ENCODE data around the gene FBH1.

Gene FBH1

GRCh38 chr10:5895804-5896203, 5.8 kb downstream of the FBH1 start:
- POLR2A ChIA-PET, result no interaction called here
- no peak for TF ChIP-seq CTCF (IDR thresholded peaks at IDR 0.05; ENCODE audit: control extremely low read depth, extremely low read depth, low read depth, missing control alignments)
- CTCF ChIA-PET, result interaction anchor here (1.5 to 1.8 kb wide), 3 partner anchors 11 to 190 kb away, joined by 4 to 6 read pairs (median 4); no protein-coding TSS in a partner anchor
- peak; percentile 59 for DNase-seq (ENCODE audit: extremely low spot score)

- CTCF ChIA-PET, result interaction anchor here (1.5 to 1.8 kb wide), 2 partner anchors 14 to 190 kb away, joined by 4 to 6 read pairs; no protein-coding TSS in a partner anchor
Observed at GRCh38 chr10:5896208-5897052, 6.4 kb downstream of the FBH1 start.

GRCh38 chr10:5897053-5897340, 7.0 kb downstream of the FBH1 start:
- ChIA-PET POLR2A (no interaction called here), CTCF (interaction anchor here (1.8 kb wide), 1 partner anchor 189 kb away, joined by 6 read pairs; no protein-coding TSS in a partner anchor)
- no peak for TF ChIP-seq CTCF (IDR thresholded peaks at IDR 0.05; ENCODE audit: control extremely low read depth, extremely low read depth, low read depth, missing control alignments)
- DNase-seq (ENCODE audit: extremely low spot score), result no peak

More at GRCh38 chr10:5896208-5897052, 6.4 kb downstream of the FBH1 start:
- TF ChIP-seq CTCF (IDR thresholded peaks at IDR 0.05; ENCODE audit: control extremely low read depth, extremely low read depth, low read depth, missing control alignments), result no peak
- POLR2A ChIA-PET, result no interaction called here
- DNase-seq (ENCODE audit: extremely low spot score), result no peak

GRCh38 chr10:5897504-5897903, 7.5 kb downstream of the FBH1 start:
- no peak for TF ChIP-seq CTCF (IDR thresholded peaks at IDR 0.05; ENCODE audit: control extremely low read depth, extremely low read depth, low read depth, missing control alignments)
- ChIA-PET POLR2A (no interaction called here), CTCF (interaction anchor here (1.2 kb wide), 1 partner anchor 23 kb away, joined by 3 read pairs; no protein-coding TSS in a partner anchor)
- no peak for DNase-seq (ENCODE audit: extremely low spot score)

- no peak for TF ChIP-seq CTCF (IDR thresholded peaks at IDR 0.05; ENCODE audit: control extremely low read depth, extremely low read depth, low read depth, missing control alignments)
- ChIA-PET POLR2A (no interaction called here), CTCF (interaction anchor here (1.2 to 1.6 kb wide), 2 partner anchors 8 to 24 kb away, joined by 3 to 4 read pairs; partner anchors contain the start of genes ANKRD16 and FBH1)
- DNase-seq (ENCODE audit: extremely low spot score), result no peak
Observed at GRCh38 chr10:5898163-5898562, 8.1 kb downstream of the FBH1 start.

- POLR2A ChIA-PET, result no interaction called here
Observed at GRCh38 chr10:5900247-5900646, 10.2 kb downstream of the FBH1 start.

More at GRCh38 chr10:5900247-5900646, 10.2 kb downstream of the FBH1 start:
- TF ChIP-seq CTCF (IDR thresholded peaks at IDR 0.05; ENCODE audit: control extremely low read depth, extremely low read depth, low read depth, missing control alignments), result no peak
- no peak for DNase-seq (ENCODE audit: extremely low spot score)
- CTCF ChIA-PET, result interaction anchor here (0.9 kb wide), 1 partner anchor 19 kb away, joined by 3 read pairs; no protein-coding TSS in a partner anchor
